HepG2 (cell line): ENCODE data around the gene DUSP5. TPM values are rescaled to one million over a fixed set of nuclear protein-coding genes. Genes with fewer than 3 reads are reported as not detected.

Experiments
- CCDC6 ChIP-seq: sonication (generic); formaldehyde crosslinking; IDR thresholded peaks from 2 replicates; pipeline ENCODE4 v1.8.1; 2022; ENCODE audit warnings: mild to moderate bottlenecking, missing genetic modification reagents, moderate library complexity
- ELF3 ChIP-seq: IDR thresholded peaks from 2 replicates; pipeline ENCODE4 v1.6.1; 2016; ENCODE audit warnings: missing genetic modification reagents, missing compliant biosample characterization
- KAT8 ChIP-seq: IDR thresholded peaks from 2 replicates; pipeline ENCODE4 v1.6.1; 2016; ENCODE audit warnings: missing genetic modification reagents, missing compliant biosample characterization
- KLF16 ChIP-seq, 2 experiments: sonication (generic) in 1 of 2; formaldehyde crosslinking in 1 of 2; IDR thresholded peaks; 2 replicates each; pipeline versions ENCODE4 v1.6.1 to v1.8.0; 2016 to 2023; ENCODE audit warnings: missing genetic modification reagents in 2 of 2, missing compliant biosample characterization in 1 of 2
- MAZ ChIP-seq, 2 experiments: sonication (generic) in 1 of 2; formaldehyde crosslinking in 1 of 2; IDR thresholded peaks; 2 replicates each; pipeline versions ENCODE4 v1.5.0 to v1.6.1; 2012 to 2020; ENCODE audit warnings: low read depth in 2 of 2, mild to moderate bottlenecking in 2 of 2, borderline replicate concordance in 1 of 2, improper control_type of control experiment in 1 of 2, low read length in 1 of 2, missing genetic modification reagents in 1 of 2, moderate library complexity in 1 of 2
- SKI ChIP-seq: fragments of 450-650 bp; IDR thresholded peaks from one replicate; pipeline ENCODE4 v1.6.1; 2018; ENCODE audit warnings: mild to moderate bottlenecking; ENCODE audit not compliant: partially characterized antibody
- TBL1XR1 ChIP-seq: fragments of 150-350 bp; IDR thresholded peaks from 2 replicates; pipeline ENCODE4 v1.6.1; 2014; ENCODE audit warnings: borderline replicate concordance, low read length; ENCODE audit not compliant: partially characterized antibody
- TEAD3 ChIP-seq: optimal IDR thresholded peaks from 2 replicates; pipeline ENCODE3; 2016; ENCODE audit warnings: borderline replicate concordance
- TP53 ChIP-seq: sonication (generic); formaldehyde crosslinking; conservative IDR thresholded peaks from 2 replicates; pipeline ENCODE4 v1.4.0; 2020; ENCODE audit warnings: missing genetic modification reagents
- ZNF547 ChIP-seq: sonication (generic); formaldehyde crosslinking; IDR thresholded peaks from 2 replicates; pipeline ENCODE4 v1.5.1; 2020; ENCODE audit warnings: mild to moderate bottlenecking, missing genetic modification reagents
- polyA plus RNA-seq, 8 experiments: library from polyadenylated mRNA; depleted of rRNA in 3 of 8; stranded (reverse) in 7 of 8; unstranded in 1 of 8; fragments of >200 nt; fragmentation: Illumina TruSeq in 4 of 8; extraction: Trizol in 4 of 8; gene quantifications; 2 replicates each; pipeline versions ENCODE4 v1.2.1 to v1.2.3, GENCODE V29; 2011 to 2016; ENCODE audit warnings: low read depth in 4 of 8, missing spikeins in 1 of 8, mixed read lengths in 1 of 8; ENCODE audit not compliant: insufficient read depth in 1 of 8
- total RNA-seq, 5 experiments: library from RNA; depleted of rRNA; stranded (reverse); fragments of >200 nt; fragmentation: Illumina TruSeq; extraction: Trizol; gene quantifications; 2 replicates each; pipeline ENCODE4 v1.2.3, GENCODE V29; 2016; ENCODE audit warnings: low read depth in 1 of 5
- TF ChIP-seq, protein P1 (sequence below): sonication (generic); formaldehyde crosslinking; IDR thresholded peaks from 2 replicates; pipeline ENCODE4 v1.4.0; 2020; ENCODE audit warnings: missing genetic modification reagents
- TF ChIP-seq, protein P2 (sequence below): sonication (generic); formaldehyde crosslinking; IDR thresholded peaks from 2 replicates; pipeline ENCODE4 v1.4.0; 2020; ENCODE audit warnings: missing genetic modification reagents
- TF ChIP-seq, protein P3 (sequence below): sonication (generic); formaldehyde crosslinking; IDR thresholded peaks from 2 replicates; pipeline ENCODE4 v1.5.1; 2020; ENCODE audit warnings: mild to moderate bottlenecking, missing genetic modification reagents, moderate library complexity
- TF ChIP-seq, protein P4 (sequence below): sonication (generic); formaldehyde crosslinking; IDR thresholded peaks from 2 replicates; pipeline ENCODE4 v1.4.0; 2020; ENCODE audit warnings: missing genetic modification reagents
- TF ChIP-seq, protein P5 (sequence below): sonication (generic); formaldehyde crosslinking; IDR thresholded peaks from 2 replicates; pipeline ENCODE4 v1.4.0; 2020; ENCODE audit warnings: mild to moderate bottlenecking, missing genetic modification reagents
- TF ChIP-seq, protein P6 (sequence below): sonication (generic); formaldehyde crosslinking; IDR thresholded peaks from 2 replicates; pipeline ENCODE4 v1.9.0; 2021; ENCODE audit warnings: missing genetic modification reagents, mild to moderate bottlenecking, borderline replicate concordance

DUSP5 gene
- total and polyA plus RNA-seq, 2 of the 13 experiments (the other 11 are each of a cell fraction or from before 2014, with no cell fraction given): 1.4 to 3.7 TPM

DNA sequence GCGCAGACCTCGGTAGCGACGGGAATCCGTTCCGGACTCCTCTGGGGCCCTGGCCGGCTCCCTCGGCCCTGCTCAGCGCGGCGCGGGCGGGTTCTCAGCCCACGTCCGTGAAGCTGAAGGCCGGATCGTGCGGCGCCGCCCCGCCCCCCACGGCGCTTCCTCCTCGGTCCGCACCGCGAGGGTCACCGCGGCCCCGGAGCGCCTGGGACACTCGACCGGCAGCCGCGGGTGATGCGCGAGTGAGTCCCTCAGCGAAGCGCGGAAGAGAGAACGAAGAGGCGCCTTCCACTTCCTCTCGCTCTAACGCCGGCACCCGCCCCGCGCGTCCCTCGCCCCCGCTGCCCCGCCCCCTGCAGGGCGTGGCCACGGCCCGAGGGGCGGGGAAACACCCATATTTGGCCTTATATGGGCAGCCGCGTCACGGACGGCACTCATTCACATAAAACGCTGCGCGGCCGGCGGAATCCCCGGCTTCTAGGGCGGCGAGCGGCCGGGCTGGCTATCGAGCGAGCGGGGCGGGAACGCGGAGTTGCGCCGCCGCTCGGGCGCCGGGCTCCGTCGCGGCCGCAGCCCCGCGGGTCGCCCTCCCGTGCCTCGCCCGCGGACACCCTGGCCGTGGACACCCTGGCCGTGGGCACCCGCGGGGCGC lies at the start of gene DUSP5 (continued):
- TF ChIP-seq, protein P1, sequence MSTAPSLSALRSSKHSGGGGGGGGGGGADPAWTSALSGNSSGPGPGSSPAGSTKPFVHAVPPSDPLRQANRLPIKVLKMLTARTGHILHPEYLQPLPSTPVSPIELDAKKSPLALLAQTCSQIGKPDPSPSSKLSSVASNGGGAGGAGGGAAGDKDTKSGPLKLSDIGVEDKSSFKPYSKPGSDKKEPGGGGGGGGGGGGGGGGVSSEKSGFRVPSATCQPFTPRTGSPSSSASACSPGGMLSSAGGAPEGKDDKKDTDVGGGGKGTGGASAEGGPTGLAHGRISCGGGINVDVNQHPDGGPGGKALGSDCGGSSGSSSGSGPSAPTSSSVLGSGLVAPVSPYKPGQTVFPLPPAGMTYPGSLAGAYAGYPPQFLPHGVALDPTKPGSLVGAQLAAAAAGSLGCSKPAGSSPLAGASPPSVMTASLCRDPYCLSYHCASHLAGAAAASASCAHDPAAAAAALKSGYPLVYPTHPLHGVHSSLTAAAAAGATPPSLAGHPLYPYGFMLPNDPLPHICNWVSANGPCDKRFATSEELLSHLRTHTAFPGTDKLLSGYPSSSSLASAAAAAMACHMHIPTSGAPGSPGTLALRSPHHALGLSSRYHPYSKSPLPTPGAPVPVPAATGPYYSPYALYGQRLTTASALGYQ (CRISPR knock-in tag): 0 out of 2 replicates have a peak, but pooled peaks have one; percentile 27
- TF ChIP-seq TBL1XR1 (no peak), KLF16 (CRISPR knock-in tag; IDR thresholded peaks at IDR 0.05) (0 out of 4 replicates have a peak, but pooled peaks of 1 of the 2 experiments have one; percentile 29), CCDC6 (CRISPR knock-in tag) (no peak), MAZ (IDR thresholded peaks at IDR 0.05; ENCODE audit: borderline replicate concordance, low read depth, low read length) (no peak), MAZ (CRISPR knock-in tag; IDR thresholded peaks at IDR 0.05; ENCODE audit: low read depth) (peak; percentile 38; the same call in 1 of the 2 replicates), ELF3 (CRISPR knock-in tag) (0 out of 2 replicates have a peak, but pooled peaks have one; percentile 10), KAT8 (CRISPR knock-in tag) (peak; percentile 20; the same call in 1 of the 2 replicates), TEAD3 (peak; percentile 8), ZNF547 (CRISPR knock-in tag) (peak; percentile 67; the same call in 1 of the 2 replicates), SKI (peak; percentile 12), TP53 (CRISPR knock-in tag) (0 out of 2 replicates have a peak, but pooled peaks have one; percentile 45)
- TF ChIP-seq, protein P2, sequence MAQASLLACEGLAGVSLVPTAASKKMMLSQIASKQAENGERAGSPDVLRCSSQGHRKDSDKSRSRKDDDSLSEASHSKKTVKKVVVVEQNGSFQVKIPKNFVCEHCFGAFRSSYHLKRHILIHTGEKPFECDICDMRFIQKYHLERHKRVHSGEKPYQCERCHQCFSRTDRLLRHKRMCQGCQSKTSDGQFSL: no peak
- TF ChIP-seq, protein P3, sequence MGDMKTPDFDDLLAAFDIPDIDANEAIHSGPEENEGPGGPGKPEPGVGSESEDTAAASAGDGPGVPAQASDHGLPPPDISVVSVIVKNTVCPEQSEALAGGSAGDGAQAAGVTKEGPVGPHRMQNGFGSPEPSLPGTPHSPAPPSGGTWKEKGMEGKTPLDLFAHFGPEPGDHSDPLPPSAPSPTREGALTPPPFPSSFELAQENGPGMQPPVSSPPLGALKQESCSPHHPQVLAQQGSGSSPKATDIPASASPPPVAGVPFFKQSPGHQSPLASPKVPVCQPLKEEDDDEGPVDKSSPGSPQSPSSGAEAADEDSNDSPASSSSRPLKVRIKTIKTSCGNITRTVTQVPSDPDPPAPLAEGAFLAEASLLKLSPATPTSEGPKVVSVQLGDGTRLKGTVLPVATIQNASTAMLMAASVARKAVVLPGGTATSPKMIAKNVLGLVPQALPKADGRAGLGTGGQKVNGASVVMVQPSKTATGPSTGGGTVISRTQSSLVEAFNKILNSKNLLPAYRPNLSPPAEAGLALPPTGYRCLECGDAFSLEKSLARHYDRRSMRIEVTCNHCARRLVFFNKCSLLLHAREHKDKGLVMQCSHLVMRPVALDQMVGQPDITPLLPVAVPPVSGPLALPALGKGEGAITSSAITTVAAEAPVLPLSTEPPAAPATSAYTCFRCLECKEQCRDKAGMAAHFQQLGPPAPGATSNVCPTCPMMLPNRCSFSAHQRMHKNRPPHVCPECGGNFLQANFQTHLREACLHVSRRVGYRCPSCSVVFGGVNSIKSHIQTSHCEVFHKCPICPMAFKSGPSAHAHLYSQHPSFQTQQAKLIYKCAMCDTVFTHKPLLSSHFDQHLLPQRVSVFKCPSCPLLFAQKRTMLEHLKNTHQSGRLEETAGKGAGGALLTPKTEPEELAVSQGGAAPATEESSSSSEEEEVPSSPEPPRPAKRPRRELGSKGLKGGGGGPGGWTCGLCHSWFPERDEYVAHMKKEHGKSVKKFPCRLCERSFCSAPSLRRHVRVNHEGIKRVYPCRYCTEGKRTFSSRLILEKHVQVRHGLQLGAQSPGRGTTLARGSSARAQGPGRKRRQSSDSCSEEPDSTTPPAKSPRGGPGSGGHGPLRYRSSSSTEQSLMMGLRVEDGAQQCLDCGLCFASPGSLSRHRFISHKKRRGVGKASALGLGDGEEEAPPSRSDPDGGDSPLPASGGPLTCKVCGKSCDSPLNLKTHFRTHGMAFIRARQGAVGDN (CRISPR knock-in tag): peak; percentile 49
- TF ChIP-seq, protein P4, sequence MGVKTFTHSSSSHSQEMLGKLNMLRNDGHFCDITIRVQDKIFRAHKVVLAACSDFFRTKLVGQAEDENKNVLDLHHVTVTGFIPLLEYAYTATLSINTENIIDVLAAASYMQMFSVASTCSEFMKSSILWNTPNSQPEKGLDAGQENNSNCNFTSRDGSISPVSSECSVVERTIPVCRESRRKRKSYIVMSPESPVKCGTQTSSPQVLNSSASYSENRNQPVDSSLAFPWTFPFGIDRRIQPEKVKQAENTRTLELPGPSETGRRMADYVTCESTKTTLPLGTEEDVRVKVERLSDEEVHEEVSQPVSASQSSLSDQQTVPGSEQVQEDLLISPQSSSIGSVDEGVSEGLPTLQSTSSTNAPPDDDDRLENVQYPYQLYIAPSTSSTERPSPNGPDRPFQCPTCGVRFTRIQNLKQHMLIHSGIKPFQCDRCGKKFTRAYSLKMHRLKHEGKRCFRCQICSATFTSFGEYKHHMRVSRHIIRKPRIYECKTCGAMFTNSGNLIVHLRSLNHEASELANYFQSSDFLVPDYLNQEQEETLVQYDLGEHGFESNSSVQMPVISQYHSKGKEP (CRISPR knock-in tag): no peak
- TF ChIP-seq, protein P5, sequence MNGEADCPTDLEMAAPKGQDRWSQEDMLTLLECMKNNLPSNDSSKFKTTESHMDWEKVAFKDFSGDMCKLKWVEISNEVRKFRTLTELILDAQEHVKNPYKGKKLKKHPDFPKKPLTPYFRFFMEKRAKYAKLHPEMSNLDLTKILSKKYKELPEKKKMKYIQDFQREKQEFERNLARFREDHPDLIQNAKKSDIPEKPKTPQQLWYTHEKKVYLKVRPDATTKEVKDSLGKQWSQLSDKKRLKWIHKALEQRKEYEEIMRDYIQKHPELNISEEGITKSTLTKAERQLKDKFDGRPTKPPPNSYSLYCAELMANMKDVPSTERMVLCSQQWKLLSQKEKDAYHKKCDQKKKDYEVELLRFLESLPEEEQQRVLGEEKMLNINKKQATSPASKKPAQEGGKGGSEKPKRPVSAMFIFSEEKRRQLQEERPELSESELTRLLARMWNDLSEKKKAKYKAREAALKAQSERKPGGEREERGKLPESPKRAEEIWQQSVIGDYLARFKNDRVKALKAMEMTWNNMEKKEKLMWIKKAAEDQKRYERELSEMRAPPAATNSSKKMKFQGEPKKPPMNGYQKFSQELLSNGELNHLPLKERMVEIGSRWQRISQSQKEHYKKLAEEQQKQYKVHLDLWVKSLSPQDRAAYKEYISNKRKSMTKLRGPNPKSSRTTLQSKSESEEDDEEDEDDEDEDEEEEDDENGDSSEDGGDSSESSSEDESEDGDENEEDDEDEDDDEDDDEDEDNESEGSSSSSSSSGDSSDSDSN (CRISPR knock-in tag): peak; percentile 63; the same call in 1 of the 2 replicates
- TF ChIP-seq, protein P6, sequence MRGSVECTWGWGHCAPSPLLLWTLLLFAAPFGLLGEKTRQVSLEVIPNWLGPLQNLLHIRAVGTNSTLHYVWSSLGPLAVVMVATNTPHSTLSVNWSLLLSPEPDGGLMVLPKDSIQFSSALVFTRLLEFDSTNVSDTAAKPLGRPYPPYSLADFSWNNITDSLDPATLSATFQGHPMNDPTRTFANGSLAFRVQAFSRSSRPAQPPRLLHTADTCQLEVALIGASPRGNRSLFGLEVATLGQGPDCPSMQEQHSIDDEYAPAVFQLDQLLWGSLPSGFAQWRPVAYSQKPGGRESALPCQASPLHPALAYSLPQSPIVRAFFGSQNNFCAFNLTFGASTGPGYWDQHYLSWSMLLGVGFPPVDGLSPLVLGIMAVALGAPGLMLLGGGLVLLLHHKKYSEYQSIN (CRISPR knock-in tag): no peak
